HG03108 (cell line): Measurements from ENCODE around the gene TRMT2A.

Experiments used
- ATAC-seq: cut with Tn5 transposase; IDR thresholded peaks from one replicate; pipeline ENCODE4 v1.9.1; 2021; ENCODE audit warnings: moderate library complexity; ENCODE audit not compliant: unreplicated experiment

TRMT2A gene

GRCh38 chr22:20123366-20124082, 6.5 kb upstream of the TRMT2A start:
- no peak for ATAC-seq

- no peak for ATAC-seq
These were observed 4.9 kb upstream of the TRMT2A start for GRCh38 chr22:20121856-20122415.

DNA sequence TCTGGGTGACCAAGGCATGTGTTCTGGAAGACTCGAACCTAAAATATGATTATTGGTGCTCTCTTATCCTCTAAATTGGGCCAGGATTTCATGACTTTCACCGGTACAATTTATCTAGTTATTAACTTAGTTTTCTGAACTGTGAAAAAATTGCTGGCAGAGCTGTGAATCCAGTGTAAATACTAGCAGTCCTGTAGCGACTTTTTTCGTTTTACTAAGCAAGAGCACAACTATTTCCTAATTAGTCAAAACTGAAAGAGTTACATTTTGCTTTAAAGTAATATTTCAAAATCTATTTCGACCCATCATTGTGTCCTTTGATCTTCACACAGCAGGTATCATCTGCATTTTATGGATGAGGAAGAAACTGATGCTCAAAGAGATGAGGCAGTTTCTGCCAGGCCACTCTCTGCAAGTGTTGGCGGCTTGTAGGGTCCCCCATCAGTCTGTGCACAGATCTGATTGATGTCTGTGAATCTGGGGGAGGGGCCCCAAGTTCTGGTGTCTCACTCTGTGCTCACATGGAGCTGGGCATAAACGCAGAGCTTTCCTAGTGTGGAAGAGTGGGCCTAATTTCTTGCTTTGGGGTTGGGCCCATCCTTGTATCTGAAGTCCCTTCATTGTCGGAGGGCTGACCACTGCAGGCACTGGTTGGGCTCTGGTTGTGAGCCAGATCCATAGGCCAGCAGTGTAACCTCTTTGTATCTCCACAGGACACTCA, 1.4 kb upstream of the TRMT2A start:
- ATAC-seq, result no peak

GRCh38 chr22:20117633-20118299, 740 bp upstream of the TRMT2A start:
- ATAC-seq, result no peak

GRCh38 chr22:20116376-20116950, 563 bp downstream of the TRMT2A start:
- ATAC-seq, result no peak

- ATAC-seq, result no peak
These were observed 1.2 kb downstream of the TRMT2A start, which contains the start of gene RANBP1 for GRCh38 chr22:20115691-20116375. Gene RANBP1, plus strand, starts transcription at chr22:20116104. Its CDS starts 81 bp downstream, at chr22:20116185.

- ATAC-seq, result no peak
These were observed 2.2 kb downstream of the TRMT2A start for GRCh38 chr22:20114506-20115475.

- ATAC-seq, result no peak
These were observed 3.3 kb downstream of the TRMT2A start for GRCh38 chr22:20113551-20114310.

DNA sequence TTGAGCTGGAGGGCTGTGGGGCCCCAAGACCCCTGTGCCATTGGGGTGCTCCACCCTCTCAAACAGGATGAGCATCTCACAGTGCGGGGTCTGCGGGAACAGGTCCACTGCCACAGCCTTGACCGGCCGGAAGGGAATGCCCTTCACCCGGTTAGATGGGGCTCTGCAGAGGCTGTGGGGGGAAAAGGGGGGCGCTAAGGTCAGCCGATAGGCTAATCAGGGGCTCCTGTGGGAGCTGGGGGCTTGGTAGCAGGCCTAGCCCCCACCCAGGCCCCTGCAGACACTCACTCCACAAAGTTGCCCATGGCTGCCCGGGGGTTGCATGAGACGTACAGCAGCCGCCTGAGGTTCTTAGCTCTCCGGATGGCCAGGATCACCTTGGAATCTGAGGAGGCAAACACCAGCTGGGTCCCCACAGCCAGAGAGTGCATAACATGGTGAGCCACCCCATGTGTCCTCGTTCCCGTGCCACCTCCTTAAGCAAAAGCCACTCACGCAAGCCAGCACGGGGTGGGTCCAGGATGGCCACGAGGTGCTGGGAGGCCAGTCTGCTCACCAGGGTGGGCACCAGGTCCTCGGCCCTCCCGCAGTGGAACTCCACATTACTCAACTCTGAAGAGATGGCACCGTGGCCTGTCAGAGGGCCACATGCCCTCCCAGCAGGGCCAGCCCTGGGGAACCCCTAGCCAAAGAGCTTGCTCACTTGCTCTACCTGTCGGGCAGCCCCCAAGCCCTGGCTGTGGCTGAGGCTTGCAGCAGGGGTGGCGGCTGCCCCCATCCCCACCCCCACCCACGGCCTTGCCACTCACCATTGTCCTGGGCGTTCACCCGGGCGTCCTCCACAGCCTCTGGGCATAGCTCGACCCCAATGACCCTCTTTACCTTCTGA, 4.2 kb downstream of the TRMT2A start:
- ATAC-seq, result no peak

DNA sequence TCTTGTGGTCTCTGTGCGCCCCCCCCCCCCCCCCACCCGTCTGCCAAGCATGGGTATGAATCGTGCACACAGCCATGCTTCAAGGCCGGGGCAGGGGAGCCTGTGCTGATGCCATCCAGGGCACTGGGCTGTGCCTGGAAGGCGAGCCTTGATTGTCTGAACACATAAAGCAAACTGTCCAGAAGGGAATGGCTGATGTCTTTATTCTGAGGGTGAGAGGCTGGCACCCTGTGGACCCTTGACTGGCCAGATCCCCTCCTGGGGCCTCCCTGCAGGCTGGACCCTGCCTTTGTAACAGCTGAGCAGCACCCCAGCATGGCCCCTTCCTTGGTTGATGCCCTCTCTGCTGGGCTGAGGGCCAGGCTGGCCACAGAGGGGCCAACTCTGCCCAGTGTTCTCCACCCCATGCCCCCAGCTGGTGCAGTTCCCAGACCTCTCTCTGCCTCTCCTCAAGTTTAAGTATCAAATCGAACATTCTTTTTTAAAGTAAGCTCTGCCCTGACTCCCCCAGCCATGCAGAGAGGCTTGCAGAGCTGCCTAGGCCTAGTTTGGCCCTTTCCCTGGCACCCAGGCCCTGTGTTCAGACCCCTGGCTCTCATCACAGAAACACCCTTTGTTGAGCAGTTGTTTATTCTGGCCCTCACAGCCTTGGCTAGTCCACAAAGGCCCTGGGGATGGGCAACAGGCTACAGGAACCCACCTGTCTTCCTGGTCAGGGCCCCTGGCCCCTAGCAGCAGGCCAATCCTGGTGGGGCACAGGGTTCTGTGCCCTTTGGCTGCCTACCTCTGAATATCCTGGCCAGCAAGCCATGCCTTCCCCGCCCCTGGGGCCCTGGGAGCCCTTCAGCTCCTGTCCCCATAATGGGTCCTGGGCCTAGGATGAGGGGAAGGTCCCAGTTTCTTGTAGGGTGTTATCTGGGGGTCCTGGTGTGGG, 5.1 kb downstream of the TRMT2A start:
- no peak for ATAC-seq

DNA sequence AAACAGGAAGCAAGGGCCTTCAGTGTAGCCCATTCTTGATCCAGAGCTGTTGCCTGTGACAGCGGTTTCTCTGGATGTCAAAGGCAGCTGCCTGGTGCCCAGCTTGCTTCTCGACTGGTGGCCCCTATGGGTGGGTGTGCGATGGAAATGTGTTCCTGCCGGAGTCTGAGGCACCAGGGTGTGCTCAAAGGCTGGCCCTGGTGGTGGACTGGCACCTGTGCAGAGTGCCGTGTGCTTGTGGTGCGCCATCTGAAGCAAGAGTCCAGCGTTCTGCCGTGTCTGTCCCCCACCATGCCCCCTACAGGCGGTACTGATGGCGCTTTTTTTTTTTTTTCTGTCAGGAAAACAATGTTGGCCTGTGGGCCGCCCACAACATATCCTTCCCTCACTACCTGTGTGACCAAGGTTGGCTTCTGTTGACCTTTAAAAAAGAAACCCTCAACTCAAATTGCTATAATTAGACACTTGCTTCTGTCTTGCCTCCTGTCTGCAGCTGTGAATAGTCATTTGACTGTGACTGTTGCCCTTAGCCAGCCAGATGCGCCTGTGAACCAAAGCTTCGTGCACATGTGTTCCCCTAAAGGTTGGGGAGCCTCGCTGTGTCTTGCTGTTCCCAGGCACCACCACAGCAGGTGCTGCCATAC, 5.9 kb downstream of the TRMT2A start:
- no peak for ATAC-seq

DNA sequence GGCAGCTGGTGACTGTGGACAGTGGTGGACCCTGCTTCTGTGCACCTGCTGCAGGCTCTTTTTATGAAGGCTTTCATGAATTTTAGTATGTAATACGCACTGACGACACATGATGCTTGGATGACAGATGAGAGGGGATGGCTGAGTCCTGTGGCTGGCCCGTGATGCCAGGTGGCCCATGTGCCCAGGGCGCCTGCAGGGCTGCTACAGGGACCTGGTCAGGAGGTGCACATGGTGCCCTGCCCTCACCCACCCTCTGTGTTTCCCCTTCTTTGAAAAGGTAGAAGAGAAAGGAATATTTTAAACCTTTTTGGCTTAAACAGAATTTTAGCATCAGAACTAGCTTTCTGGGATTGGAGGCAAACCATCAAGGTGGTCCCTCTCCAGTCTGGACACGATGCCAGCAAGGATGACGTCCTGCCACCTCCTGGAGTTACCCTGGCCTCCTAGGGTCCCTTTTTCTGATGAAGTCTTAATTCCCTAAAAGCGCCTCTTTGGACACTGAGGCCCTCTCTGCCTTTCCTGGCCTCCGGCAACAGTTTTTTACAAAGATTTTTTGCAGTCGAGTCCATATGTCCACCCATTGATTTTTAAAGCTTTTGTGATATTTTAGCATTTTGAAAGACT, 6.6 kb downstream of the TRMT2A start:
- ATAC-seq, result no peak

GRCh38 chr22:20109411-20110358, 7.3 kb downstream of the TRMT2A start:
- ATAC-seq, result no peak

DNA sequence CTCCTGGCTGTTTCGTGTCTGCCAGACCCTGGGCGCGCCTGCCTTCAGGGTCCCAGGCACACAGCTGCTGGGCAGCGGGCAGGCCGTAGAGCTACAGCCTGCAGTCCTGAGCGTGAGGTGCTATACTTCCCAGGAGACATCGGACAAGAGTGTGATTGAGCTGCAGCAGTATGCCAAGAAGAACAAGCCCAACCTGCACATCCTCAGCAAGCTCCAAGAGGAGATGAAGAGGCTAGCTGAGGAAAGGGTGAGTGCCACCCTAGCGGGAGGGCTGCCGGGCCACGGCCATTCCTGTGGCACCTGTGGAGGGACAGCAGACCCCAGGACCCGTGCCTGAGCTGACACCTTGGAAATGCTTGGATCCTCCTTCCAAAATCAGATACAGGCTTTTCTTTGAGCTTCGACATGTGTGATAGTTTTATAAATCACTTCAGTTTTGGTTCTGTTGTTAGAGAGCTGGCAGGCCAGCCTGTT, 8.2 kb downstream of the TRMT2A start:
- ATAC-seq, result no peak
